HEK293T (cell line): ENCODE measurements around the gene SLC25A44.

ENCODE experiments used
- ARNT ChIP-seq: fragments of 450-650 bp; IDR thresholded peaks from 2 replicates; pipeline ENCODE4 v1.6.1; 2017; ENCODE audit warnings: mild to moderate bottlenecking
- ELF4 ChIP-seq: fragments of 450-650 bp; IDR thresholded peaks from 2 replicates; pipeline ENCODE4 v1.6.1; 2017; ENCODE audit warnings: antibody characterized with exemption
- FOXM1 ChIP-seq: fragments of 450-650 bp; IDR thresholded peaks from 2 replicates; pipeline ENCODE4 v1.6.1; 2017; ENCODE audit warnings: mild to moderate bottlenecking, borderline replicate concordance
- LEF1 ChIP-seq: fragments of 450-650 bp; IDR thresholded peaks from 2 replicates; pipeline ENCODE4 v1.6.1; 2017; ENCODE audit warnings: mild to moderate bottlenecking, borderline replicate concordance
- SP1 ChIP-seq: fragments of 450-650 bp; IDR thresholded peaks from 2 replicates; pipeline ENCODE4 v1.6.1; 2017

DNA sequence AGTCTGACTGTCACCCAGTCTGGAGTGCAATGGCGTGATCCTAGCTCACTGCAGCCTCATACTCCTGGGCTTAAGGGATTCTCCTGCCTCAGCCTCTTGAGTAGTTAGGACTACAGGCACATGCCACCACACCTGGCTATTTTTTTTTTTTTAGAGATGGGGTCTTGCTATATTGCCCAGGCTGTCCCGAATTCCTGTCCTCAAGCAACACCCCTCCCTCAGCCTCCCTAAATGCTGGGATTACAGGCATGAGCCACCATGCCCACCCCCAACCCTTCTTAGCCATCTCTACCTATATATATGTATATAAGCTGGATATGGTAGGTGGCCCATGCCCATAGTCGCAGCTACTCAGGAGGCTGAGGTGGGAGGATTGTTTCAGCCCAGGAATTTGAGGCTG, 13.4 kb upstream of the SLC25A44 start:
- TF ChIP-seq LEF1 (no peak), FOXM1 (no peak), ARNT (no peak), ELF4 (no peak), SP1 (no peak)
